ENCODE results near the gene VDR. TPM values are rescaled to one million over a fixed set of nuclear protein-coding genes. Genes with fewer than 3 reads are reported as not detected.

The VDR gene
- total RNA-seq, 2 donors from 2014 or later: 1.3 to 3.1 TPM

DNA sequence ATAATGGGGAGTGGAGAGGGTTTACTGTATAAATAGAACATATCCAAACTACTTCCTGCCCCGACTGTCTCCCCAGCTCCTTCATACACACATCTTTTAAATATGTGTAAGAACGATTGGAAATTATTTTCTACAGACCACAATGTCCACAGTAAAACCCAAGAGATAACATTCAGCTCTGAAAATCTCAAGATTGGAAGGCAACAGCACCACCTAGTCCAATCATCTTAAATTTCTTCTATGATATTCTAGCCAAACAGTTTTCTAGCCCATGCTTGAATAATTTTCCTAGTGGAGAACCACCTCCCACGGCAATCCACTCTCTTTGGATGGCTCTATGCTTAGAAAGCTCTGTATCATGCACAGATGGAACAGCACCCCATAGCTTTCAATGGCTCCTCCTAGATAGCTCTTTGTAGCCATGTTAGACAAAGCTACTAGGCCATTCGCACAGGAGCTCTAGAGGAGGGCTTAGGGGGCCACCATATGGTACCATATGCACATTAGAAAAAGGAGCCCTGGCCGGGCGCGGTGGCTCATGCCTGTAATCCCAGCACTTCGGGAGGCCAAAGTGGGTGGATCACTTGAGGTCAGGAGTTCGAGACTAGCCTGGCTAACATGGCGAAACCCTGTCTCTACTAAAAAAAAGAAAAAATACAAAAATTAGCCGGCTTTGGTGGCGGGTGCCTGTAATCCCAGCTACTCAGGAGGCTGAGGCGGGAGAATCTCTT is 18.1 kb downstream of the VDR start:
- WGBS, 2 donors: 87 to 91% methylated on average over 12 to 13 of the region's 13 CpGs

DNA sequence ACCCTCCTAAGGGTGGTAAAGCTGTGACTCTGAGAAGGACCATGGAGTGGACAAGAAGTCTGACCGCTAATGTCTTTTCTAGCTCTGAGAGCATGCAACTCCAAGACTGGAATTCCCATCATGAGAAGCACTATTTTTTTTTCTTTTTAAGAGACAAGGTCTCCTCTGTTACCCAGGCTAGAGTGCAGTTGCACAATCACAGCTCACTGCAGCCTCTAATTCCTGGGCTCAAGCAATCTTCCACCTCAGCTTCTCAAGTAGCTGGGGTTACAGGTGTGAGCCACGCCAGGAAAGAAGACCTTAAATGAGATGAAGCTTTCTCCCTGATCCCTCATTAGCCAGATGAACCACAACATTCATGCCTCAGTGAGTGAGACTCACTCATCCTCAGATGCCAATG is 19.2 kb downstream of the VDR start:
- Histone ChIP-seq H3K4me3 (no peak overlapping the region), H3K4me1 (no peaks in the 10 kb centered on the region), H3K36me3 (replicated peaks in 1 of 2; ENCODE audit: insufficient read depth in 1 of 2, low read depth in 2 of 2) (no peaks in the 10 kb centered on the region), H3K27me3 (no peaks in the 10 kb centered on the region), H3K9me3 (no peaks in the 10 kb centered on the region), H3K27ac (no peak overlapping the region)
- TF ChIP-seq, protein P1, sequence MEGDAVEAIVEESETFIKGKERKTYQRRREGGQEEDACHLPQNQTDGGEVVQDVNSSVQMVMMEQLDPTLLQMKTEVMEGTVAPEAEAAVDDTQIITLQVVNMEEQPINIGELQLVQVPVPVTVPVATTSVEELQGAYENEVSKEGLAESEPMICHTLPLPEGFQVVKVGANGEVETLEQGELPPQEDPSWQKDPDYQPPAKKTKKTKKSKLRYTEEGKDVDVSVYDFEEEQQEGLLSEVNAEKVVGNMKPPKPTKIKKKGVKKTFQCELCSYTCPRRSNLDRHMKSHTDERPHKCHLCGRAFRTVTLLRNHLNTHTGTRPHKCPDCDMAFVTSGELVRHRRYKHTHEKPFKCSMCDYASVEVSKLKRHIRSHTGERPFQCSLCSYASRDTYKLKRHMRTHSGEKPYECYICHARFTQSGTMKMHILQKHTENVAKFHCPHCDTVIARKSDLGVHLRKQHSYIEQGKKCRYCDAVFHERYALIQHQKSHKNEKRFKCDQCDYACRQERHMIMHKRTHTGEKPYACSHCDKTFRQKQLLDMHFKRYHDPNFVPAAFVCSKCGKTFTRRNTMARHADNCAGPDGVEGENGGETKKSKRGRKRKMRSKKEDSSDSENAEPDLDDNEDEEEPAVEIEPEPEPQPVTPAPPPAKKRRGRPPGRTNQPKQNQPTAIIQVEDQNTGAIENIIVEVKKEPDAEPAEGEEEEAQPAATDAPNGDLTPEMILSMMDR (IDR thresholded peaks at IDR 0.05): no peak
- TF ChIP-seq POLR2A (IDR thresholded peaks at IDR 0.05): no peak
- WGBS, 2 donors: 79 to 84% methylated on average over 2 of the region's 2 CpGs
- no peak for ATAC-seq
- no peak for DNase-seq
- intact Hi-C loops (cut with DNase I): no loop called here

More for the DNA sequence above, 18.1 kb downstream of the VDR start:
- Histone ChIP-seq H3K27me3 (no peaks in the 10 kb centered on the region), H3K9me3 (no peaks in the 10 kb centered on the region), H3K36me3 (replicated peaks in 1 of 2; ENCODE audit: insufficient read depth in 1 of 2, low read depth in 2 of 2) (no peaks in the 10 kb centered on the region), H3K4me3 (no peak overlapping the region), H3K27ac (no peak overlapping the region), H3K4me1 (no peaks in the 10 kb centered on the region)
- ATAC-seq: no peak
- DNase-seq: no peak
- no peak for TF ChIP-seq POLR2A (IDR thresholded peaks at IDR 0.05)
- TF ChIP-seq, protein P1 (IDR thresholded peaks at IDR 0.05): no peak
- intact Hi-C loops (cut with DNase I): no loop called here

DNA sequence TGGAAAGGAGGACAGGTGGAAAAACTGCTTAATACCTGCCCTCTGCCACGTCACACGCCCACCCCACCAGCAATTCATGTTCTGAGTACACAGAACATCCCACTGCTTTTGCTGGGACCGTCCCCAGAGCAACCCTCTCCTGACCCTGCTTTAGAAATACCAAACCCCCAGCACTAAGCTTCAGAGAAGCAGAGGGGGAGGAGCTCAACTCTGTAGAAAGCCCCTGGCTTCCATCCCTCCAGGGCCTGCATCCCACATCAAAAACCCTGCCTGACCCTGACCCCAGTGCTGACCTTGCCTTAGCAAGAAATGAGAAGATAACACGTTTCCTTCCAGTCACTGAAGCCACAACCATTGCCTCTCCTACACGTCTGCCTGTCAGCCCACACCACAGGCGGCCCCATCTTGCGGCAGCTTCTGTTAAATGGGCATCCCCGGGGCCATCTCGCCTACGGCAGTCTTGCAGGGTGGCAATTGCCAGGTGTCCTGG is 19.7 kb downstream of the VDR start:
- 72 to 81% methylated on average over 10 of the region's 10 CpGs for WGBS, 2 donors
- Histone ChIP-seq H3K36me3 (replicated peaks in 1 of 2; ENCODE audit: insufficient read depth in 1 of 2, low read depth in 2 of 2) (no peaks in the 10 kb centered on the region), H3K27ac (no peak overlapping the region), H3K9me3 (no peaks in the 10 kb centered on the region), H3K4me1 (no peaks in the 10 kb centered on the region), H3K27me3 (no peaks in the 10 kb centered on the region), H3K4me3 (no peak overlapping the region)
- ATAC-seq: no peak
- no peak for TF ChIP-seq POLR2A (IDR thresholded peaks at IDR 0.05)
- TF ChIP-seq, protein P1 (IDR thresholded peaks at IDR 0.05): no peak
- intact Hi-C loops (cut with DNase I): no loop called here
- no peak for DNase-seq

DNA sequence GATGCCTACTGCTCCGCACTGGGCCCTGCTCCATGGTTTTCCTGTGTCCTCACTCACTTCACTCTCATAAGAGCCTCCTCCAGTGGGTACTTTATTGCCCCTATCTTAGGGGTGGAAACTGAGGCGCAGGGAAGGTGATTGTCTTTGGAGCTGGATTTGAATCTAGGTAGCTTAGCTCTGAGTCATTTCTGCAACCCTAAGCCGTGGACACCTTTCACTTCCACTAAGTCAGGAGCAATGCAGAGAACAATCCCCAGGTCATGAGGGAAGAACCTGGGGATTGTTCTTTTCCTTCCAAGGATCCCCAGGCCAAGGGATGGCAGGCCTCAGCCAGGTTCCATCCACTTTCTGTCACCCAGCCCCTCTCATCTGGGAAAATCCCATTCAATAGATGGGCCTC is 20.3 kb downstream of the VDR start:
- TF ChIP-seq, protein P1 (IDR thresholded peaks at IDR 0.05): no peak
- DNase-seq: no peak
- intact Hi-C loops (cut with DNase I): no loop called here
- Histone ChIP-seq H3K27ac (no peak overlapping the region), H3K36me3 (replicated peaks in 1 of 2; ENCODE audit: insufficient read depth in 1 of 2, low read depth in 2 of 2) (no peaks in the 10 kb centered on the region), H3K4me1 (no peaks in the 10 kb centered on the region), H3K4me3 (no peak overlapping the region), H3K9me3 (no peaks in the 10 kb centered on the region), H3K27me3 (no peaks in the 10 kb centered on the region)
- 72 to 74% methylated on average over 3 of the region's 3 CpGs for WGBS, 2 donors
- ATAC-seq: no peak

DNA sequence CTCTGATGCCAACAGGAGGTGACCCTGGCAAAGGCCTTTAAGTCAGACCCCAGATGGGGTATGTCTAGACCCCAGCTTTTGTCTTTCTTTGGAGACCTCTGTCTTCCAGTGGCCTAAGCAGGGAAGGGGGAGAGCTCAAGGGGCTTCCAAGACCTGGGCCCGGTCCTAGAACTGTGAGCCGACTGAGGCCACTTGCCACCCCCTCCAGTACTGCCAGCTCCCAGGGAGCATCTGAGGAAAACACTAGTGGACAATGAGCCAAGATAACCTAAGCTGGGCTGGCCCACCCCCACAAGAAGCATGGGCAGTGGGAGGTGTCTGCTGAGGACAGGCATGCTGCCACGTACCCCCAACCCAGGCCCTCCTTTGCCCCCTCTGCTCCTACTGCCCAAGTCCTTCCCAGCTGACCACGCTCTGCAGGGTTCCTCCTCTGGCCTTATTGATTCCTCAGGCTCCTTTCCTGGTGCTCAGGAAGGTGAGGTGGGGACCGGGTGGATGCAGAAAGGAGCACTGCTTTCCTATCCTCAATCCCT is 21.1 kb downstream of the VDR start:
- intact Hi-C loops (cut with DNase I): no loop called here
- TF ChIP-seq, protein P1 (IDR thresholded peaks at IDR 0.05): no peak
- no peak for TF ChIP-seq POLR2A (IDR thresholded peaks at IDR 0.05)
- H3K27ac ChIP-seq: no peak overlapping the region

More for the DNA sequence above, 21.1 kb downstream of the VDR start:
- Histone ChIP-seq H3K36me3 (replicated peaks in 1 of 2; ENCODE audit: insufficient read depth in 1 of 2, low read depth in 2 of 2) (no peaks in the 10 kb centered on the region), H3K9me3 (no peaks in the 10 kb centered on the region), H3K27me3 (no peaks in the 10 kb centered on the region), H3K4me3 (no peak overlapping the region), H3K4me1 (no peaks in the 10 kb centered on the region)
- DNase-seq (no peak), ATAC-seq (no peak)
- 85 to 87% methylated on average over 3 to 5 of the region's 5 CpGs for WGBS, 2 donors
